HG03280 (cell line): ENCODE measurements around the gene NRG3.

Experiments used
- ATAC-seq: cut with Tn5 transposase; IDR thresholded peaks from one replicate; pipeline ENCODE4 v1.9.1; 2021; ENCODE audit warnings: mild to moderate bottlenecking, moderate library complexity; ENCODE audit not compliant: unreplicated experiment

Gene NRG3

DNA sequence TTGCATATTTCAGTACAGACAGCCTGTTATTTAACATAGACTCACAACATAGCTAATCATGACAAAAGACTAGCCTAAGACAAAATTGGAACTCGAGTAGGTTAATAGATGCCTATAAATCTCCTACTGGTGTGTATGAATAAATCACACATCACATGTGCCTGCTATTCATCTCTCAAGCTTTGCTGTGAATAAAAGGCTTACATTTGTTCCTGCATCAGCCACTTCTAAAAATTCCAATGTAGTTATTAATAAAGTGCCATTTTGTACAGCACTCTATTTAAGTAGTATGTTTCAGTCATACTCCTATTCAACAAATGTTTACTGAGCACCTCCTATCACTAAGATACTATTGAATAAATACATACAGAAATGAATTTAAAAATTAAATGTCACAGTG, 486.3 kb downstream of the NRG3 start:
- no peak for ATAC-seq

DNA sequence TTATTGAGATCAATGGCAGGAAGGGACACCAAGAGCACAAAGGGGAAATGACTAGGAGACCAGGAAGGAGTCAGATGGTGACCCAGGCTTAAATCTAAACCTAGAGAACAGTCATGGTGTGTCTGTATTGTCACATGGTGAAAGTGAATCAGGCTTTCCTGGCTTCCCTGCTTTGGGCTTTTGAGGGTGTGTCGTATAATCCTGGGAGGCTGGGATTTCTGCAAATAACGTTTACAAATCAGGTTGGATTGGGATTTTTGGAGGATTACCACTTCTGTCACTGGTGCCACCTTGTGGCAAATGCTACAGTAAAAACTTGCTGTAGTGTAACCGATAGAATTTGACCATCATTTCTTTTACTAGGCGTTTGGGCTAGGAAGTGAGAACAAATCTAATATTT, 502.6 kb downstream of the NRG3 start:
- no peak for ATAC-seq

DNA sequence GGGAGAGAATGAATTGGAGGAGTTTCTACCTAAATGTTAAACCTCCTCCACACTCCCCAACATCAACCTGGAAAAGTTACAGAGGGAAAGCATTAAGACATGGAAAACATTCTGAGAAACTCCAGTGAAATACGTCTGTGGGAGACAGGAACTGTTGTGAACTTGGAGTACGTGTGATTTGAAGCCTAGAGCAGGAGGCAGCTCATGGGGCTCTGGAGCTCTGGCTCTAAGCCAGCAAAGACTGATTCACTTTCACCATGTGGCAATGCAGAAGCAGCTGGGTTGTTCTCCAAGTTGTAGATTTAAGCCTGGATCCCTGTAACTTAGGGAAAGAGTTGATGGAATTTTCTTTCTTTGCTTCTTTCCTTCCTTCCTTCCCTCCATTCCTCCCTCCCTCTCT, 503.2 kb downstream of the NRG3 start:
- ATAC-seq = no peak

DNA sequence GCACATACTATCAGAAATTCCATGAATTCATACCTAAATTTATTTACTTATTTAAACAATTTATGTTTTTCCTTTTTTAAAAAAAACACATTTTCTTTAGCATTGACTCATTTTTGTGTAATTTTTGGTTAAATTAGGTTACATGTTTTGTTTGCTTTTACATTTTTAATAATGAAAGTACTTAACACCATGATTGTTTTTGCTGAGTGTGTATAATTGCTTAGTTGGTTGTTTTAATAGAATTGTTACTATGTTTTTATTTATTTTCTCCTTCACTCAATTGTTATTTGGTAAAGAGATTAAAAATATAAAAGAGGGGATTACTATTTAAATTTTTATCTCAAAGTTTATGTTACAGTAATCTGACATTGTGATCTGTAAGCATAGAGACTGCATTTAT, 508.4 kb downstream of the NRG3 start:
- ATAC-seq = no peak

DNA sequence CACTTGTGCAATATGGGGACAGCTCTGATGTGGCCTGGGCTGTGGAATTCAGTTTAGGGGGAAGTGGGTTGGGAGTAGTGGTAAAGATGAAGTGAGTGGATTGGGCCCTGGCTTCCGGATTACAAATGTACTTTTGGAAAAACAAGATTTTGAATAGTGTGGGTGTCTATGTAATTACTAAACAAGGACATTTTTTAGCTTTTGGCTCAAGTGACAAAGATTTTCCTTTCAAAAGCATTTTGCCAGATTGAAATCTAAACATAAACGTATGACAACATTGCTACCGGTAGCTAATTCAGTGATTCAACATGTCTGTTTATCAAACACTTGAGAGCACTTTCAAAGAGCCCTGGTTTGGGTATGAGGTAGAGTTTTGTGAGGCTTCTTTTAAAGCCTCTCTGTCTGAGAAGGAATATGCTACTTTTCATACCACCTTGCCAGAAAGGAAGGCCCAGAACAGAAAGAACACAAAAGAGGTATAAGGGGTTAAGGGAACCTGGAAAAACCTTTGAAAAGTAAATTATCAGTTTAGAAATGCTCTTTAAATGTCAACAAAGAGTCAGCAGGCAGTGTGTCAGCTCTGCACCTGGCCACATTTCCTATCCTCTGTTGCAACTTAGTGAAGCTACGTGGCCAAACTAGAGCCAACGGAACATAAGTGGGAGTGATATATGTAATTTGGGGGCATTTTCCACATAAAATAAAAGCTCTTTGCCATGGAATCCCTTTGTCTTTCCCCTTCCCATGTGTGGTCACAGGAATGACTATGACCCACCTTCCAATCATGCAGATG, 516.1 kb downstream of the NRG3 start:
- no peak for ATAC-seq

DNA sequence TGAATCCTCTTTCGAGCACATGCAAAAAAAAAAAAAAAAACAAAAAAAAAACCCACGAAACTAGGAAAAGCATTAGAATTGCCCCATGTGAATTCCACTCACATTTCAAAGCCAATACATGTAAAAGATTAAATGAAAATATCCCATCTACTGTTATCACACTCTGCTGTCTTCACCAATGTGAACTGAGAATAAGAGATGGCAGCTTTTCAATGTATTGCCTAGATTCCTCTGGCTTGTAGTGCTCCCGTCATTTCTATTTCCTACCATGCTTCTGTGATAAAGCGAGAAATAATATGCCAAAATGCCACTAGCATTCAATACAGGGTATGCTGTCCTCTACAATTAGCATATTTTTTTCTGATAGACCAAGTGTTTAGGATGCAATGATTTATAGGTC, 517.0 kb downstream of the NRG3 start:
- ATAC-seq = no peak

DNA sequence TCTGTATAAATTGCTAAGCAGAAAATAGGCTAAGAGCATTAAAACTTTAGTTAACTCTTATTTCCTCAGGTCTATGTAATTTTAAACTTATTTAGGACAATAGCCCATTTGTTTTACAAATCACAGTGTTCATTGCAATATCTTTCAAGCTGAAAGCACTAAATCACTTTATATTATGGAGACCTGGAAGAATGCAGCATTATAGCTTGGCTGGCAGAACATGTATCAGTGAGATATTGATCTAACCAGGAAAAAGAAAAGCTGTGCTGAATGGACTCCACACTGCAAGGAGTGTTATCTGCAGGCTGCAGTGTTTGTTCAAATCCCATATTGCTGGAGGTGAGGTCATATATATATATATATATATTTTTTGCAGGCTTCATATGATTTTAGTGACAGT, 517.5 kb downstream of the NRG3 start:
- ATAC-seq = no peak

DNA sequence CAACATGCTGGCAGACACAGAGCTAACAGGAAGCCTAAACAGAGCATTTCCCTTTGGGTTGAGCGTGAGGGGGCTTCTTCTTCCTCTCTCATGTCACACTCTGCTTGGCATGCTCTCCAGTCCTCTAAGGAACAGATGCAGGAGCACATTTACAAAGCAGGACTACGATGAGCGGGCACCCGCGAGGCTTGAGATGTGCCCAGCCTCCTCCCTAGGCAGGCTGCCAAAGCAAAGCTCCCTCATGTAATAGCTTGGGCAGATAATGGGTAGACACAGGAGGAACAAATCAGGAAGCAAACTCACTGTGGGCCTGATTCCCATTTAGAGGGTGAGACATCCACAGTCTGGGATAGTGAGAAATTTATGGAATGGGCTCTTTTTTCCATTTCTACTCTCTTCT, 519.1 kb downstream of the NRG3 start:
- no peak for ATAC-seq

DNA sequence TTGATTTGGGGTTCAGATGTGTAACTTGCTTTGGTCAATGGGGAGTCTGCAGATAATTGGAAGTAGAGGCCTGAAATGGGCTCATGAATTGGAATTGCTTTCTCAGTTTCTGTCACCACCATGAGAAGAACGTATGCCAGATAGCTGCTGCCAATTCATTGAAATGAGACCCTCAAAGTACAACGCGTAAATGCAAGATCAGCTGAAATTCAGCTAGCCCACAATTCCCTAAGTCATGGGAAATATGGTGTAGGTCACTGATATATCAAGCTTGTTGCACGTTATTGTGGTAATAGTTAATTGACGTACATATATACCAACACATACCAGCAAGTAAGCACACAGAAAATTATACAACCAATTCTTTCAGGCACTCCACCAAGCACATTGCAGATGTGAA, 520.0 kb downstream of the NRG3 start:
- ATAC-seq = no peak

DNA sequence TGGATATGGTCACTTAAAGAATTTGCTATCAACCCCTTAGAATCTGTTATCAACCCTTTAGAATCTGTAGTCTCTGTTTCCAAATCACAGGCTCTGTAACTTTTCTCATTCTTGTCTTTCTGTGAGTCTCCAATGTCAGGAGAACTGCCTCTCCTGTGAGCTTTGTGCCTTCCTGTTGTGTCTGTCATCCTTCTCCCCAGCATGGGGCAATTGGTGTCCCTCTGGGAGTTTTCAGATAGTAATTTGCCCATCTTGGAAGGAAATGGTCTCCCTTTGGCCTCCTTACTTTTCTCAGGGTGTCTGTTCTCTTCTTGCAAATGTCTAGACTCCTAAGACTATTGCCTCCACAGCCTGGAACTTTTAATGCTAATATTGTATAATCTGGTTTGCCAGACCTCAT, 521.9 kb downstream of the NRG3 start:
- no peak for ATAC-seq

DNA sequence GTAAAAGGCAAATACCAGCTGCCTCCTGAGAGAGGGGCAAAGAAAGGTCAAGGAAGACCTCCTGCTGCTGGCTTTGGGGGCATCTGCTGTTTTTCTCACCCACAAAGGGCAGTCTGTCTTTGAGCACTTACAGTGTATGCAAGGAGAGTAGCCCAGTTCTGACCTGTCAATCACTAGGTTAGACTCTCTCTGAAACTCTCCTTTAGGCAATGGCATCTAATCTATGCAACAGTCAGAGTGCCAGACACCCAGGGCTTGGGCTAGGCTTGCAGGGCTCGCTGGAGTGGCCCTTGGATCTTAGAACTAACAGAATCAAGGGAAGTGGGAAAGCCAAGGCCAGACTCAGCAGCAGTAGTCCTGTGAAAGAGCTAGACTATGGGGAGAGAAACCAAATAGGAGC, 522.9 kb downstream of the NRG3 start:
- ATAC-seq = no peak

DNA sequence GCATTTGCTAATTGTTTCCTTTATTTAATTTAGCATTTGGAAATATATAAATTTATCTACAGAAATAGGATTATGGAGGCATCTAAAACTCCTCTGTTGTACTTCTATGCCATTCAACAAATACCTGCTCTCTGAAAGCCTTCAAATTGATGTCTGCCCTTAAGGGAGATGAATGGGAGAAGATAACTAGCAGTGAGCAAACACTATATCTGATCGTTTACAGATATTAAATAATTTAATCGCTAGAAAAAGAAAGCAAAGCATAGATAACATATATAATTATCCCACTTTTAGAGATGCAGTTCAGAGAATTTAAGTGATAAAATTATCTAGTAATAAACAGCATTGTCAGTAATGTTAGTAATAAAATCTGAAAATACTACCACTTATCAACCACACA, 524.9 kb downstream of the NRG3 start:
- no peak for ATAC-seq

DNA sequence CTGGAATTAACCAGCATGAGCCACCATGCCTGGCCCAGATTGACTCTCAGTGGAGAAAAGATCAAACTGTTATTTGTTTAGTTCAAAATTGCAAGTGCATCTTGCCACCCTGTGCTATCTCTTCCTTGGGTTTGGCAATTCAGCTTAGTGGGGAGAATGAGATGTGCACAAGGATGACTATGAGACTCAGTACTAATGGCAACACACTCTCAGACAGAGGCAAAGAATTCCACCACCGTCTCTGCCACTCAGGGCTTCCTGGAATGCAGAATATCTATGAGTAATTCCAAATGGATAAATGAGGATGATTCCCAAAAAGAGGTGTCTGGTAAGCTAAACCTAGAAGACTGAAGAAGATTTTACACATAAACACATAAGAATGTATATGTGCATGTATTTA, 525.8 kb downstream of the NRG3 start:
- ATAC-seq = no peak

DNA sequence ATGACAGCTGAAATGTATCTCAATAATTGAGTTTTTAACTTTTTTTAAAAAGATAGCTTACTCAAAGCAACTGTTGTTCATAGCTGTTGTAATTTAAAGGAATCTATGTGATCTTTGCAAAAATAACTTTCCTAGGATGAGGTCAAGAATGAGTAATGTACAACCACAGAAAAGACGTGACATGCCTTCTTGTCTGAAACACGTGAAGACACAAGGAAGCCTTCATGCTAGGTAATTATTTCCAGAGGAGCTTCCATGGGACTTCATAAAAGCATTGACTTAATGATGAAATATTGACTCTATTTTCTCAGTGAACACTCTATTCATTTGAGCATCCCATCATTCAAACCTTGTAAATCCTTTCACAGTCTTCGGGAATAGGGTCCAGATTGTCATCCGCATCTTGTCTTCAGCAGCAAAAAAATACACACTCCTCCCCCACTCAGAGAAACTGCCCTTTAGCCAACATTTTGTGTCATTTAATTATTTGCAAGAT, 528.0 kb downstream of the NRG3 start:
- ATAC-seq = no peak

DNA sequence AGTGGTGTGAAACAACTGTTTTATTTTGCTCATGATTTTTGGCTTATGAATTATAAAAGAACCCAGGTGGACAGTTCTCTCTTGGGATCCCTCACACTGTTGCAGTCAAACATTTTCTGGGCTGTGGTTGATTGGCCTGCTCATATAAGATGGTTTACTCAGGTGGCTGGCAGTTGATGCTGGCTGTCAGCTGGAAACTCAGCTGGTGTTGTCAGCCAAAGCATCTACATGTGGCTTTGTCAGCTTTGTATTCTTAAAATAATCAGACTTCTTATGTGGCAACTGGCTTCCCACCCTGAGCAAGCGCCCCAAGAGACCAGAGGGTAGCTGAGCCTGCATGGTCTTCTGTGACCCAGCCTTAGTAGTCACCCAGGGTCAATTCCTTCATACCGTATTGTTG, 534.7 kb downstream of the NRG3 start:
- no peak for ATAC-seq

DNA sequence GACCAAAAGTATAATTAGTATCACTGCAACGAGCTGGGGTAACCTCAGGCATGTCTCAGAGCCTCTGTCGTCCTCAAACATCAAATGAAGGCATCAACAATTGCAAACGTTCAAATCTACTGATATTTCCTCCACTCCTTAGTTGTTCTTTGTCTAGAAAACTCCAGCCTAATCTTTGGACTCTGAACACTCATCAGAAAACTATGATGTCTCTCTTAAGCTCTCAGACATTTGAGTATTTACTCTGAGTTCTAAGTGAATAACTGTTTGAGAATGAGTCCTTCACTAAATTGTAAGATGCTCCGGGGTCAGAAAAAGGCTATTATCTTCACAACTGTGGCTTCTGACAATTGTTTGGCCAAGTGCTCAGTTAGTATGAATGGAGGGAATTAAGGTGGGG, 536.4 kb downstream of the NRG3 start:
- ATAC-seq = no peak

DNA sequence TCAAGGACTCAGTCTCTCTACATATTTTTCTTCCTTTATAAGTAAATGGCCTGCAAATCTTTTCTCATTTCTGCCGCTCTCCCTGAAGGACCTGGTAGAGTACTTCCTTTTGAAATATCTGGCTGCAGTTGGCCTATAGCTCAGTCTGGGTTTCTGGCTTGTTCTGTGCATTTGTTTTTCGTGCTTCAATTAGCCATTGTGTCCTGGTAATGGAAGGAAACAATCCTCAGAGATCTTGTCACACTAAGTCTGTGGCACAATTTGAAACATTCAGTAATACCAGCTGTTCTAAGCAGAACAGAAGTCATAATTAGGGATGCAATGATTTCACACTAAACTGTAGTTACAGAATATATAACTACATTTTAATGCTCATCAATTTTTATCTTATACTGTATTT, 545.0 kb downstream of the NRG3 start:
- no peak for ATAC-seq

DNA sequence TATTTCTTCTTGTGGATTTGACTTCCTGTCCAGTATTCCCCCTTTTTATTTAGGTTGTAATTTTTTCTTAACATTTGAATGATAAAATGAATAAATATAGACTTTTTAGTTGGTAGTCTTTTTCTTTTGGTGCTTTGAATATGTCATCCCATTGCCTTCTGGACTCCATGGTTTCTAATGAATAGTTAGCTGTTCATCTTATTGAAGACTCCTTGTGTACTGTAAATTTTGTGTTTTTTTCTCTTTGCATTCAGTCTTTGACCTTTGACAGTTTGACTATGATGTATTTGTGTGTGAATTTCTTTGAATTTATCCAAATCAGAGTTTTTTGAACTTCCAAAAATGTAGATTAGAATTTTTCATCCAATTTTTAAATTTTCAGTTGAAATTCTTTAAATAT, 554.3 kb downstream of the NRG3 start:
- no peak for ATAC-seq

DNA sequence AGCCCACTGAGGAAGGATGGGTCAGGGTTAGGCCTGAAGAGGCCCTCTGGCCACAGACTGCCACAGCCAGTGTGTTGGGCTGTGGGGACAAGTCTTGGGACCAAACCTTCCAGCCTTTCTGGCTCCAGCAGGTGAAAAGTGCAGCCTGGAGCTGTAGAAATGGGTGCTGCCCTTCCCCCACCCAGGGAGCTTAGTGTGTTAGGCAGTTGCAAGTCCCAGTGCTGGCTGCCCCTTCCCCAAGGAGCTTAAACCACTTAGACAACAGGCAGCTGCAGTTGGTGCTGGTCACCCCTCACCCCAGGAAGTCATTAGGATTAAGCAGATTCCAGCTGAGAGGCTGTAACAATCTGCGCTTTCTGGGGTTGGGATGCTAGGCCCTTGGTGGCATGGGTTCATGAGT, 563.3 kb downstream of the NRG3 start:
- no peak for ATAC-seq

DNA sequence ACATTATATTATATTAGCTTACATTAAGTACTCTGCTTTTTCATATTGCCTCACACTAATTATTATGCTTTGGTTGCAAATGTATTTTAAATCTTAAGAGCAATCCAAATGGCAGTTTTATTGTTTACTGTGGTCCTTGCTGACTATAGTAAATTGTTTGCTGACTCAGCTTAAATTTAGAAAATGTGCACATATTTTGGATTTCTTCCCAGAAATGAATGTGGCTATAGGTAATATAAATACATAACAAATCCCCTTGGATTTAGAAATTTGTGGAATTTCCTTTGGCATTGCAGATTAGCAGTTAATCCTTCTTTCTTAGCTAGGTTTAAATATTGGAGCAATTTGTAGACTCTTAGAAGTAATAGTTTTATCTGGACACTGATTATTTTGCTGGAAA, 565.8 kb downstream of the NRG3 start:
- no peak for ATAC-seq

DNA sequence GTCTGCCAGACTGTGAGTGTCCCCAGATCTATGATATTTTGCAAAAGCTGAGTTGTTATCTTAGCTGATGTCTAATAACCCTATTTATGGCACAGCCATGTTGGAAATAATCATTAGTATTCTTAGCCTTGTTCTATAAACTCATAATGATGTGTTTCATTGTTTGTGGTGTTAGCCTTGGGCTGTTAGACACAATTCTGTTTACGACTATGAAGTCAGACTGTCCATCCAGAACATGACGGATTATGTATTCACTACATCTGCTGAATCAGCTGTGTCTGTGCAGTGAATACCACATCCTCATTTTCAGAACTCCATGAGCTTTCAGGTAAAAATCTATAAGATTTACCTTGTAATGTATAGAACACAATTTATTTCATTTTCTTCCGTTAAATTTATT, 577.1 kb downstream of the NRG3 start:
- no peak for ATAC-seq

DNA sequence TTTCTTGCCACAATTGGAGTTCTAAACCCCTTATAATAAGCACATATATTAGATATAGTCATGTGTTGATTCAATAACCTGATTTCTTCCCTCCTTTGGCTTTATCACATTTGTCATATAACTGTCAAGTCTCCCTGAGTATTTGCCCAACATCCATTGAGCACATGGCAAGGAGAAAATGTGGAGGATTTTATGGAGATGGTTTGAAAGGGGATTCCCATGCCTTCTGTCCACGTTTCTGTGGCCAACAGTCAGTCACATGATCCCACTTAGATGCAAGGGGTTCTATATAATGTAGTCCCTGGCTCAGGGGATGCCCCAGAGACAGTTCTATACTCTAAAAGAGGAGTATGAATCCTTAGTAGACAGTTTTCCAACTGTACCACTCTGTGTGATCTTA, 577.7 kb downstream of the NRG3 start:
- ATAC-seq = no peak

DNA sequence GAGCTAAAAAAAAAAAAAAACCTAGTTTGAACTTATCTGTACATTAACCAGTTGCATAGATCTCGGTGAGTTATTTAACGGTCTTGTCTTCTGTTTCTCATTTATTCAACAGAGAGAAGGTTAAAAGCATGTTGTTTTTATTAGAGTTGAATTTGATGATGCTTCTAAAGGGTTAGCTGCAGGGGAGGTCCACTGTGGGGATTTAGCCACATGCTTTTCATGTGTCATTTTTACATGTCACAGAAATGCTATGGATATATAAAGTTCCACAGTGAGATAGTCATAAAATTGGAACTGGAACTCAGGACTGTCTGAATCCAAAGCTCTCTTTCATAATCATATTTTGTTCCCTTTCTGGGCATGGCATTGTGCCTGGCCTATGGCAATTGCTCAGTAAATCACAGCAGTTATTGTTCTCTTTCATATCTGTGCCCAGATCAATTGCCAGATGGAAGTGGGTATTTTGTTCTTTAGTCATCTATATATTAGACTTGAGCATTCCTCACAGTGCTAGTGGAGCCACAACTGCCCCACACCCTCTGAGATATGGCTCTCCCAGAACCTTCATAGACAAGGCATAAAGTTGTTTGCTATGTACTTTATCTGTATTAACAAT, 578.8 kb downstream of the NRG3 start:
- no peak for ATAC-seq
